ENCODE results near the gene C1QTNF6.

The C1QTNF6 gene

DNA sequence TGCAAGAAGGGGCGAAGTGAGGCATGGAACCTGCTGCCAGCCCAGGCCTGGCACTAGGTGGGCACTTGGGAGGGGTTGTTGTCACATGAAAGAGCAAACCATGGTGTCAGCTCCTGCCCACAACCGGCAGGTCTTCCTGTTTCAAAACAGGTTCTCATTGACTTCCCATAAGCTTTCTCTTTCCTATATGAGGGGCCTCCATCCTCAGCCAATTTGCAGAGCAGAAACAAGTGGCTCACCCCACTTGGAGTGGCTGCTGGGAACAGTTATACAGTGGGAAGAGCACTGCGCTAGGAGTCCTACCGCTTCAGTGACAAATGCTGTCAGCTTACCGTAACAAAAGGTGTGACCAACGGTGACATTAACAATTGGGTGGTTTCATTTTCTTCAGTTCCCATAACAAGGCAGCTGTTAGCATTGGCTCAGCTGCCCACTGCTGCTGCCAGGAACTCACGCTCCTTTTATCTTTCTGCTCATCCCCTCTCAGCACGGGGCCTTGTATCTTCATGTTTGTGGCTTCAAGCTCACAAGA is 34.5 kb upstream of the C1QTNF6 start:
- peak; percentile 37 for DNase-seq

DNA sequence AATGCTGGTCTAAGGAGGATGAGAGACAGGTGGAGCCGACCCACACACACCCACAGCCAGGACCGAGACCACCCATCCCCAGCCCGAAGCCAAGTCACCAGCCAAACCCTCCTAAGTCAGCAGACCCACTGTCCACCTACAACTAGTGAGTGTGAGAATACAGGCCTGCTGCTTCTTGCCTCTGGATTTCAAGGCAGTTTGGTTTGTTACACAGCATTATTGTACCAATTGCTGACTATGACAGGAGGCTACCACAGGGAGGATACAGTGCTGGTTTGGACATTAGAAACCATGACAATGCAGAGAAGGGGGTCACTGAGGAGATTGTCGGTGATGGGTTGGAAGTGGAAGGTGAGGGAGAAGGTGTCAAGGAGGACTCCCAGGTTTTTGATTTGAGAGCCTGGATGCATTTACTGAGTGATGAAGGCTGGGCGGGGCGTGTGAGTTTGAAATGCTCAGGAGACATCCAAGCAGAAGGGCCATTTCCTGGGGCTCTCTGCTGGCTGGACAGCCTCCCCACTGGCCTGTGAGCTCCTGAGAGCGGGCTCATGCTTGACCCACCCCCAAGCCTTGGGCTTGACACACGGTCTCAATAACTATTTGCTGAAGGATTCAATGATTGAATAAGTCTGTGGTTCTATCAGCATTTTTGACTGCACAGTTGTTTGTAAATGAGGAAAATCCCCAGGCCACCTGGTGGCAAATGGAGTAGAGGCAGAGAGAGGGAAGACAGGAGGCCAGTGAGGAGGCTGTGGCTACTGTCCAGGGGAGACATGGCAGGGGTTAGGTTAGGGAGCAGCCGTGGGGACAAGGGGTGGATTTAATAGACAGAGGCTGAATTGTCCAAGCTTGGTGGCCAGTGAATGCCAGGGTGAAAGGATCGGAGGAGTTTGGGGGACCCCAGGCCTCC is 33.6 kb upstream of the C1QTNF6 start:
- no peak for DNase-seq

GRCh38 chr22:37220543-37220981 is 32.5 kb upstream of the C1QTNF6 start:
- no peak for DNase-seq

DNA sequence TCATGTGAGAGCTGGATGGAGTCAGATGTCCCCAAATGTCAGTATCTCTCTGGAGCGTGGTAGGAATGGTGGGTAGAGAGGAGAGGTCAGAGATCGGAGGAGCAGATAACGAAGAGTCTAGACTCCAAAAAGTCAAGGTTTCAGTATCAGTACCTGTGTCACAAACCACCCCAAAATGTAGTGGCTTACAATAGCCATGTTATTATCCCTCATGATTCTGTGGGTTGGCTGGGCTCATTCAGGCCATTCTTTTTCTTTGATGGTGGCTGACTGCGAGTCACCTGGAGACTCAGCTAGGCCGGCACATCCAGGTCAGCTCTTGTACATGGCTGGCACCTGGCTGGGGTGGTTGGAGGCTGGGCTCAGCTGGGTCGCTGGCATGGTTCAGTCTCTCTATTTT is 31.5 kb upstream of the C1QTNF6 start:
- no peak for DNase-seq

- no peak for DNase-seq
These were observed 30.8 kb upstream of the C1QTNF6 start for GRCh38 chr22:37218771-37219411.

DNA sequence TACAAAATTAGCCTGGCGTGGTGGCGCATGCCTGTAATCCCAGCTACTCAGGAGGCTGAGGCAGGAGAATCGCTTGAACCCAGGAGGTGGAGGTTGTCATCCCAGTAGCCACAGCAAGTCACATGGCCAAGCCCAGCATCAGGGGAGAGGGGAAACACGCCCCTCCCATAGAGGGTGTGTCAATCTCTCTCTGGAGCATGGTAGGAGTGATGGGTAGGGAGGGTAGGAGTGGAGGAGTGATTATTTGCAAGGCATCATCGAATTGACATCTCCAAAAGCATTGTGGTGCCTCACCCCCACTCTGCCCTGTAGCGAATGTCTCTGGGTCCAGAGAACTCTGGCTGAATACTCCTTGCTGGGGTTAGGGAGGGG is 30.3 kb upstream of the C1QTNF6 start:
- no peak for DNase-seq

DNA sequence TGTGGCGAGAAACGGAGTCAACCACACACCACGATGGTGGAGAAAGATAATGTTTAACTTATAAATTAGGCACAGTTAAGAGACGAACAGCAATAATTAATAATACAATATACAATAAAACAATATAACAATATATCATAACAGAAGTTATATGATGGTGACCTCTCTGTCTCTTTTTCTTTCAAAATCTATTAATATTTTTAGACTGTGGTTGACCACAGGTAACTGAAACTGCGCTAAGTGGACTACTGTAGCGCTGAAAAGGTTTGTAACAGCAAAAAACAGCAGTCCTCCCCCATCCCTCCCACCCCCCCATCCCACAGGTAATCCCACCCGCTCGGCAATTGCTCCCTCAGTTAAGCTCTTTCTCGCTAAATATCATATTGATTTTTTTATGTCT is 27.8 kb upstream of the C1QTNF6 start:
- DNase-seq = no peak

GRCh38 chr22:37214731-37215030 is 26.6 kb upstream of the C1QTNF6 start:
- DNase-seq = no peak

GRCh38 chr22:37213941-37214730 is 26.1 kb upstream of the C1QTNF6 start:
- DNase-seq = no peak

DNA sequence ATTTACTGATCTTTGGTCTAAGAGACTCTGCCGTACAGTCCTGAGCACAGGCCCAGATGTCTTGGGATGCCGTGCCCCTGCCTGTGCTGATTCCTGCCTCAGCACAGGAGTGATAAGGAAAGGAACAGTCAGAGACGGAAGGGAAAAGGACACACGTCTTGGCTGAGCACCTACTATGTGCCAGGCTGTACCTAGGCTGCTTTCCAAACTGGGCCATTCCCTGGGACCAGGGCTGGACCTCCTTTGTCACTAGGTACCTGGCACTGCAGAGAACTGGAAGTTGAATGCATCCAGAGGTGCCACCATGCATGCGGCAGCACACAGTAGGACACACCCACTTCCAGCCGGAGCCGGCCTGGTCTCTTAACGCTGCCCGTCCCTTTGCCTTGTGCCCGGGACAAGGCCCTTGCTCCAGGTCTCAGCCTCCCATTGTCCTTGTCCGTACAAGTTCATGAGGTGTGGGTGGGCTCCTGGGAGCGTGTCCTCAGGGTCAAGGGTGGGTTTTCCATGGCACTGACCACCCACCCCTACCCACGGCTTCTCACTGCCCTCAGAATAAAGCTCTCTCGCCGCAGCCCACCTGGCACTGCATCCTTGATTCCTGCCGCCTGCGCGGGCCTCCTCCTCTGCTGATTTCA is 25.3 kb upstream of the C1QTNF6 start:
- no peak for DNase-seq

- no peak for DNase-seq
These were observed 24.3 kb upstream of the C1QTNF6 start, which contains the start of gene SSTR3 for GRCh38 chr22:37212174-37212906. Gene SSTR3, minus strand, starts transcription at chr22:37212477. Its CDS starts 4,674 bp downstream, at chr22:37207803.

DNA sequence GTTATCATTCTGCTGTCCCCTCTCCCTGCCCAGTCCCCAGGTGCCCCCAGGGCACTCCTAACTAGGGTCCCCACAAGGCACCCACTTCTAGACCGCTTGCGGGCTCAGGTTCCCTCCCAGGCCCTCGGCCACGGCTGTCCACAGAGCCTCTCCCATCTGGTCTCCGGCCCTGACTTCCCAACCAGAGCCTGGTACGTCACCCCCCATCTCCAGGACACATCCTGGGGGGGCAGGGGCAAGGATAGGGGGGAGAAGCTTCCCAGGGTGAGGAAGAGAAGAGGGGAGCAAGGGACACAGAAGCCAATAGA is 23.8 kb upstream of the C1QTNF6 start:
- DNase-seq = no peak

GRCh38 chr22:37211075-37211865 is 23.2 kb upstream of the C1QTNF6 start:
- no peak for DNase-seq

GRCh38 chr22:37210041-37210803 is 22.2 kb upstream of the C1QTNF6 start:
- no peak for DNase-seq

GRCh38 chr22:37209140-37209845 is 21.2 kb upstream of the C1QTNF6 start:
- no peak for DNase-seq

- DNase-seq = no peak
These were observed 20.5 kb upstream of the C1QTNF6 start for GRCh38 chr22:37208401-37209139.

DNA sequence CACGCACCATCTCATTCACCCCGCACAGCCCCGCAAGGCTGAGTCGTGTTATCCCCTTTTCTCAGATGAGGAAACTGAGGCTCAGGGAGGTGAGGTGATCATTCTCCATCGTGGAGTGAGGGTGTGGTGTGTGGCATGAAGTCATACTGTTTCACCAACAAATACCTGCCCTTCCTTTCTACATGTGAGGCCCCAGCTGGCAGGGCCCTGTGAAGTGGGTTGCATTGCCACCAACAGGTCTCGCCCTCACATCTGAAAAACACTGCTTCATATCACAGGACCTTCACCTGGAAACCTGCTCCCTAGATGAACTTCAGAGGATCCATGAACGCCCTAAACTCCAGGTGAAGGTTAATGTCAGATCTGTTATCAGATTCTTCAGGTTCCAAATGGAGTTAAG is 19.9 kb upstream of the C1QTNF6 start:
- DNase-seq = no peak

DNA sequence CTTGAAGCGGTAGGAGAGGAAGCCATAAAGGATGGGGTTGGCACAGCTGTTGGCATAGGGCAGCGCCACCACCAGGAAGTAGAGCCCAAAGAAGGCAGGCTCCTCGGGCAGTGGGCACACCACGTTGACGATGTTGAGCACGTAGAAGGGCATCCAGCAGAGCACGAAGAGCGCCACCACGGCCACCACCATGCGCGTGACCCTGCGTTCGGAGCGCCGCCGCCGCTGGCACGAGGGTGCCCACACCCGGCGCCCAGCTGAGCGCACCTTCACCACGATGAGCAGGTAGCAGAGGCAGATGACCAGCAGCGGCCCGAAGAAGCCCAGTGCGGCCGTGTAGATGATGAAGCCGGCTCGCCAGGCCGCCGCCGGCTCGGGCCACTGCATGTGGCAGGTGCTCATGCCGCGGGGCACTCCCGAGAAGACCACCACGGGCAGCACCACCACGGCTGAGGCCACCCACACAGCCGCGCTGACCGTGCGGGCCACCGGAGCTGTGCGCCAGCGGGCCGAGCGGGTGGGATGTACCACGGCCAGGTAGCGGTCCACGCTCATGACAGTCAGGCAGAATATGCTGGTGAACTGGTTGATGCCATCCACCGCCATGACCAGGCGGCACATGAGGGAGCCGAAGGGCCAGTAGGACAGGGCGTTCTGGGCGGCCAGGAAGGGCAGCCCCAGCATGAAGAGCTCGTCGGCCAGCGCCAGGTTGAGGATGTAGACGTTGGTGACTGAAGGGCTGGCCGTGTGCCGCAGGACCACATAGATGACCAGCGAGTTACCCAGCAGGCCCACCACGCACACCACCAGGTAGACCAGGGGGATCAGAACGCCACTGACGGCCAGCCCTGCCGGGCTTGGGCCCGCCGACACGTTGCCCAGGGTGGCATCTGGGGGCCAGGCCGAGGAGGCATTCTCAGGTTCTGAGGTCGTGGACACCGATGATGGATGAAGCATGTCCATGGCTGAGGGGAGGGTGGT is 19.1 kb upstream of the C1QTNF6 start:
- DNase-seq = no peak

All from GF-D8 (cell line).